Glomerular visceral epithelial cell (primary cell): ENCODE measurements around the gene BCL2.
"Not testable (repeated sequence)": the region's sequence is repeated elsewhere in the genome, so short reads cannot be mapped to it uniquely, and the experiment has no call there.

Experiments
- DNase-seq: peaks from one replicate; pipeline ENCODE4 v3.0.0-alpha.2; 2016; ENCODE audit errors: extremely low spot score

Gene BCL2

DNA sequence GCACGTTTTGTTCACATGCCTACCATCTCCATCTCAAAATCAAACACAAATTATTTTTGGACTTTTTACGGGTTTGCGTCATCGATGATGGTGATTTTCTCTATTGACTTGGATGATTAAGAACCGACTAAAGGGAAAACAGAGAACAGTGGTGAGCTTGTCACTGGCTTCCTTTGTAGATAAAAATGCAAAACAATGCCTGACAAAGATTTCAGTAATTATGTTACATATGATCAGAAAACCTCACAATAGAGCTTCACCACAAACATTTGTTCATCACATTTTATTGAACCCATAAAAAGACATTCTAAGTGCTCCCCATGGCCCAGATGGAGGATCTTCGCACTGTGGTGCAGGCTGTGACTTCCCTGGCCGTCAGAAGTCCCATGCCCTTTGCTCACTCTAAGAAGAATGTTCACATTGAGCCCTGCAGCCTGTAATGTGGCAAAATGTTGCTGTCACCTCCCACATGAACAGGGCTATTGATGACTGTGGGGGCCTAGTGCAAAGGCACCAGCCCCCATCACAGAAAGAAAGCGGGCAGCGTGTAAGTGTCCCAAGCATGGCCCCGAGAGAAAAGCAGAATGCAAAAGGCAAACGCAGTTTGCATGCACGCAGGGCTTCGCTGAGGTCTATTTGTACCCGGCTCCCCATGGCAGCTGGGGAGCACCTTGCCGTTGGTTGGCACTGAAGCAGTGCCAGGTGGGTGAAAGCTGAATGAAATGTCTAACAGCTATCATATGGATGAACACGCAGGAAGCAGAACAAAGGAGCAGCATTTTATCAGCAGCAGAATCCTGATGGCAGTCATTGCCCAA is 60.6 kb downstream of the BCL2 start:
- no peak for DNase-seq

DNA sequence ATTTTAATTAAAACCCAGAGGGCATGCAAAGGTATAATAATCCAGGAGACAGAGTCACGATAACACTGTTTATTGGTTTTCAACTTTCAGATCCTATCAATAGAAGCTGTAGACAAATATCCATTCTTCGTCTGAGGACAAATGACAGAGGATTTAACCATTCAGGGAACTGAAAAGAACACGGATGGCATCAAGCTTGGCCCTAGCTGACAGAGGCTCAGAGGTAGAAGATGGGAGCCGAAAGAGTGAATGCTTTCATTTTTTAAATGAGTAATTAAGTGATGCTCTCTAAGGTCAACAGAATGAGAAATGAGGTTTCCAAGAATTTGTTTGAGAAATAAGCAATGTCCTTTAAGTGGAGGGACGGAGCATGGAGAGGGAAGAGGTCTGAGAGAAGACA is 62.1 kb downstream of the BCL2 start:
- no peak for DNase-seq

DNA sequence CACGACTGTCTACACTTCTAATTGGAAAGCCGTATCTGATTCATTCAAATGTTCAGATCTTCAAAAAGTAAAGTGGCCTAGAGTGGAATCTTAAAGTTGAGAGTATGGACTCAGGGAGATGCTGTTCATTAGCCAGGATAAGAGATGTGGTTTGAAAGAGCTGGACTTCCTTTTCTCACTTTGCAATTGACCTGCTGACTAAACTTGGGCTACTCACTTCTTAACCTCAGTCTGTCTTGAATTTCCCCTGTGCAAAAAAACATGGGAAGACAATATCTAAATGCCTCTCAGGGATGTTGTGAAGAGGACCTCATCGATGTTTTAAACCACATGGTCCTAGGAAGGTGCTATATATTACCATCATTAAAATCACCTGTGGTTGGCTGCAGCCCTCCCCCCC is 64.1 kb downstream of the BCL2 start:
- no peak for DNase-seq

DNA sequence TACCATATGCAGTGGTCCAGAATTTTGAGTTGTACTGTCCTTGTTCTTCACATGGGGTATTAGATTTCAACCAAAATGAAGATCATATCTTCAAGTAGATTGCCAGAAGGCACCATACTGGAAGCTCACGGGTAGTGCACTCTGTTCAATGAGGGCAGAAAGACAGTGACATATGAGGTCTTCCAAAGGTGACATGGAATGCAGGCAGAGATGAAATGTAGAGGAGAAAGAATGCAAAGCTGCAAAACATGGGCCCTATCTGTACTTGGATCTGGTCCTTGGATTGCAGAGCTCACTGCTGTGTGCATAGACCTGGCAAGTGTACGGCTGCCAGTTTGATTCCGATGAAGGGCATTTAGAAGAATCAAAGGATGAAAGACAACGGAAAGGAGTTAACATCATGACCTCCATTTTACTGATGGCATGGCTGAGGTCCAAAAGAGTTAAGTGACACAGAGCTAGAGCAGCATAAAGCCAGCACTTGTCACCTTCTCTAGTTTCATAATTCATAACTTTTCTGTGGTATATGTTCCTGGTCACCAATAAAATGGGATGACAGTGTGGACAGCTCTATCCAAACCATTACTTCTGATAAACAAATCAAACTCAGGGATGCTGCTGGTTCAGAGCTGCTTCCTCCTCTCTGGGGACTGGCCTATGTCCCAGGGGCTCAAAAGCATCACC is 64.7 kb downstream of the BCL2 start:
- DNase-seq = no peak

DNA sequence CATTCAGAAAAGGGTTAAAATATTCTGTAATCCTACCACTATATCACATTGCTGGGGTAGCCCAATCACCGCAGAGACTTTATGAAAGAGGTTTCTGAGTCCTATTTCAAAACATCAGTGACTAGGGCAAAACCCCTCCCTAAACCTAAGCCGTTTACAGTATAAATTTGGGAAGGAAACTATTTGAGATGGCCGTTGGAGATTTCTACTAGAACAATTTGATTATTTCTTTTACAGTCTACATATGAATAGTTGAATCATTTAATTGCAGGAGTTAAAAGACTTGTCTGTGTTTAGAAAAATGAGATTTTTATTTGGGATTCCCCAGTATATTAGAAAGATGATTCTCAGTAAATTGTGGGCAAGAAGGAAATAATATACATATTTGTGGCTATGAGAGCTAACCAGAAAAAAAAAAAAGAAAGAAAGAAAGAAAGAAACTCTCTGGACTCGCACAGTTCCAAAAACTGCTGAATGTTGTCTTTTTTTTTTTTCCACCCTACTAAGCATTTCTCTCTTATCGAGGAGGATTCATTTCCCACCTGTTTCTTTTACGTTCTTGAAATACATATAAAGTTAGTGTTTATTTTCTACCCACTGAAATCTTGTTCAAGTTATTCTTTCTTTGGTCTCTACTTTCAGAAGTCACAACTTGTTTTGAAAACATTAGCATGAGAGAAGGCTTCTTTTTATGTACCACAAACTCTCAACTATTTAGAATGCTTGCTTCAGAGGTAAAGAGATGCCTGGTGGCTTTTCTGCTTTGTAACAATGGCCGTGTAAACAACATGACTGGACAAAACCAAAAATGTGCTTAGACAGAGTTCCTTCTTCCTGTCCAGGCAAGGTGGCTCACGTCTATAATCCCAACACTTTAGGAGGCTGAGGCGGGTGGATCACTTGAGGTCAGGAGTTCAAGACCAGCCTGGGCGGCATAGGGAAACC is 65.9 kb downstream of the BCL2 start:
- DNase-seq = peak; percentile 24

DNA sequence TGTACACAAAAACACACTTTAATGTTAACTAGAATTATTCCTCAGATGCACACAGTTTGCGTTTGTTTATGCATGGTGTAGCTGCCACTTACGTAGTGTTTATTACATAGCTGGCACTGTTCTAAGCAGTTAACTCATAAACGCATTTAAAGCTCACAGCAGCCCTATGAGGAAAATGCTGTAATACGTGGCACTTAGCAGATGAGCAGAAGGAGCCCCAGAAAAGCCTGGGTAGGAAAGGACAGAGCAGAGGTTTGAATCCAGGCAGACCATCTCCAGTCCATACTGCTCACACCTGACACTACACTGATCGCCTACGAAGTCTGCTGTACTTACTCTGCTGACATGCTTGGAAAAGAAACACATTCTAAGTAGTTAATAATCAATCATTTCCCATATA is 66.6 kb downstream of the BCL2 start:
- no peak for DNase-seq

DNA sequence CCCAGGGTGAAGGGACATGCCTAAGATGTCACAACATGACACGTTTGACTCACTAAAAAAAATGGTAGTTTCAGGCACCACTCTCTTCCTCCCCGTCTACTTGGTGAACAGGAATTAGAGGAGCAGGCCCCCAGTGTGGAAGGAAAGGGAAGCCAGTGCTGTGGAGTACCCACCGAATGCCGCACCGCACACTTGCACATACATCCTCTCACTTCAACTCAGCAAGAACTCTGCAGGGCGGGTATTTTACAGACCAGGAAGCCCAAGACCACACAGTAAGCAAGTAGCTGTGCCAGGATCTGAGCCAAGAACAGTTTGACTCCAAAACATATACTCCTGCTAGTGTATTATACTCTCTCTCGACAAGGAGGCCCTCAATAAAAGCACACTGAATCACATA is 69.8 kb downstream of the BCL2 start:
- no peak for DNase-seq

DNA sequence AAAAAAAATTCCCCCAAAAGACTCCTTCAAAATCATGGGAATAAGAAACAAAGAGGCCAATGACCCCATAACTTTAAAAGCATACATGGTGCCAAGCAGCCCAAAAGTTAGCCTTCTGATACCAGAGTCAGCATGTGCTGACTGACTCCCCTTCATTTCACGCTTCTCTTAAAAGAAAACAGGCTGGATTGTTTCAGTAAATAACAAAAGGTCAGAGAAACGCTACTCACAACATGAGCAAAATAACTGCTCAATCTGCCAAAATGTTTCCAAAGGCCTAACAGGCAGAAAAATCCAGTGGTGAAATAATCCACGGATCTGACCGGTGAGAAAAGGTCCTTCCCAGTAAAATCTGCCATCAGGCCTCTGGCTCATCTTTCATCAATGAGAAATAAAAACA is 71.6 kb downstream of the BCL2 start:
- DNase-seq = no peak

DNA sequence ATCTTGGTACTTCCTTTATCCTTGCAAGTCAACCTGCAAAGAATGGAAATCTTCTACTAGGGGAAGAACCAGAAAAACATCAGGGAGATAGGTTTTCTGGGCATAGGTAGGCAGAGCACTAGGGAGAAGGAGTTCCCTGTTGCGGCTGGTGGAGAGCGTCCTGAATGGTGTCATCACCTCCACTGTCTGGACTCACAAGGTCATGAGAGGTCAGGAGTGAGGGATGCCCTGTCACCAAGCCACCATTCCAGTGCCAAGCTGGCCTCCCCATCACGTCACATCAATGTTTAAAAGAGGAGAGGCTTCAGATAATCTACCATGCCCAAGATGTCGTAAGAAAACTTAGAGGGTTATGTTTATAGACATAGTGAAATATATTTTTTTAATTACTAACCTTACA is 72.1 kb downstream of the BCL2 start:
- DNase-seq = no peak

DNA sequence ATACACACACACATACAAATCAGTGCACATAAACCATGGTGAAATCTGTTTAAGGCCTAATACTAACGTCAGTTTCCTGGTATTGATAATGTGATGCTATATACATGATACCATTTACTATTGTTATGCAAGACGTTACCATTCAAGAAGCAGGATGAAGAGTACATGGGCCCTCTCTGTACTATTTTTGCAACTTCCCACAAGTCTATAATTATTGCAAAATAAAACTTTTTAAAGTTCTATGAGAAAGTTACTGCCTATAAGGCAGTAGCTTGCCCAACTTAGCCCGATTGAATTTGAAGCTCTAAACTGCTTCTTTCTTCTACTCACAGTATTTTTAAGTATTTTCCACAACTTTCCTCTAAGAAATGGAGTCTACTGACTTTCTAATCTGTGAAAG is 74.0 kb downstream of the BCL2 start:
- no peak for DNase-seq

DNA sequence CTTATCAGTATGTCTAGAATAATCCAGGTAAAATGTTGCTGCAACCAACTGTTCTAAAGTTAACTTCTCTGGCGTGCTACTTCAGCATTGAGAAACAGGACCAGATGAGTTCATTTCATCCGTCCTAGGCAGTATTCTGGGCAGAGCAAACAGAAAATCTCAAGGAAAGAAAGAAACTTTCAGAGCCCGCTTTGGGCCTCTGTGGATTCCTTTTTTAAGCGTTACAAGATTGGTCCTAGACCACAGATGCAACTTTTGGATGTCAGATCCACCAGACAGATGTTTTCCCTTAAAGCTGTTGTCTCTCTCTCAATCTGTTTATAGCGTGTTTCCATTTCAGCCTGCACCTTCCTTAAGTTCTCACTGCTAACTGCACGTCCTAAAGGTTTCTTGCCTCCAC is 75.0 kb downstream of the BCL2 start:
- no peak for DNase-seq

DNA sequence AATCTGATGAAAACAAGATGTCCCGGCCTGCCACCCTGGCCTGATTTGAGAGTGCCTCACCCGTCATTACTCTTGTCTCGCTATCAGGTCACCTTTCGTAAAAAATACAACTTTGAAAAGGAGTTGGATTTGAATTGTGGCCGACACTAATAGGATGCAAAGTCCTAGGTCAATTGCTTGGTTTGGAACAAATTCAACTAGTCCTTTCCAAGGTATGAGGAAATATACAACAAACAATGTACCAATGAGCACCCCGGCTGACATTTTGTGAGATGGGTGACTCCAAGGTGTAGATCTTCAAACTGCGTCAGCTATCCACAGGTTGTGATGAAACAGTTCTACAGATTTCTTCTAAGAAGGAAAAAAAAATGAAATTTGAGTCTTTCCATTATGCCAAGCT is 77.8 kb downstream of the BCL2 start:
- no peak for DNase-seq

DNA sequence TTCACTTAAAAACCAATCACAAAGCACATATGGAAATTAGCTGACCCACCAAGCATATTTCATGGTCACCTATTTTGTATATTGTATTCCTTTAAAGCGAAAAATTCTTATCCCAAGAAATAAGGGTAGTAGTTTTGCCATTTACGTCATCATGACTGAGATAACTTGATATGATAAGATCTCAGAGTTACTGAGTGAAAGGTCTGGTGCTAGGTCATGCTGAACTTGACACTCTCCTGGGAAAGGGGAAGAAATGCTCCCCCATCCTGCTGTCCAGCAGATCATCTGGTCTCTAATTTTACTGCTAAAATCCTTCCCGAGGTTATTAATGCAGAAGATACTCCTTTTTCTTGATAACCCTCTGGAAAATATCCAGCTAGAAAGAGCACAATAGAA is 78.3 kb downstream of the BCL2 start:
- DNase-seq = no peak

DNA sequence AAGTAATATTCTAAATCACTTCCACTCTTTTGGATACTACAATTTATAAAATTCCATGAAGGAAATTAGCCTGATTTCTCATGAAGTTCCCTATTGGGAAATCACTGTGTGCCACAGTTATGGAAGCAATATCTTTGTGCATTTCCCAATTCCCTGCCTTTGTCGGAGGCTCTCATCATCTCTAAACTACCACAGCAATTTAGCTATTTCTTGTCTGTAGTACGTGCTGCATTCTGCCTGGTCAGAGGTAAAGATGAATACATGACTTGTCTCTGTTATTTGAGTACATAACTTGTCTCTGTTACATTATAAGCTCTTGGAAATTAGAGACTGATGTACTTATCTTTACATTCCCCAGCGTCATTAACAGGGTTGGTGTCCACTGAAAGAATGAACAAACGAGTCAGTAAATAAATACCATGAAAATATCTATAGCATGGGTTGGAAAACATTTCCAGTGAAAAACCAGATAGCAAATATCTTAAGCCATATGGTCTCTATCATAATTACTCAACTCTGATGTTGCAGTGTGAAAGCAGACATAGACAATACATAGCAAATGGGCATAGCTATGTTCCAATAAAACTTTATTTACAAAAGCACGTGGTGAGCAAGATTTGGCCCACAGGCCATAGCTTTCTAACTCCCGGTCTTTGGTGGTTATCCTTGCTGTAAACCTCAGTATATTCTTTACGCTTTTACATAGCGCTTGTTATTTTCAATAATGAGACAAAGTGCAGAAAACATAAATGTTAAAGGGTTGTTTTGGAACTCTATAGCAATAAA is 78.8 kb downstream of the BCL2 start:
- DNase-seq = no peak

DNA sequence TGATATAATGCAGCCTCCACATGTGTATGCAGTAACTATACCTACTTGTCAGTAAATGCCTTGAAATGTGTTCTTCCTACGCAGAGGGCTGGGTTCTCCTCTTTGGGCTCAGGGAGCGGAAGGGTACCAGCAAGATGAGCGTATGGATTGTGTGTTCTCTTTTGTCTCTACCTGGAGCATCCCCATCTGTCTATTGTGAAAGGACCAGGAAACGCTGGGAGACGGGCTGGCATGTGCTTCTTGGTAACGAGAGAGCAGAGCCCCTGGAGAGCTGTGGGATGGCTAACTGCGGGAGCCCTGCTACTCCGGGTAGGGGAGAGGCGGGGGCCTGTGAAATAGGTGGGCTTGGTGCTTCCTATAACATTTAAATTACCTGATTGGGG is 80.9 kb downstream of the BCL2 start:
- peak; percentile 10 for DNase-seq

DNA sequence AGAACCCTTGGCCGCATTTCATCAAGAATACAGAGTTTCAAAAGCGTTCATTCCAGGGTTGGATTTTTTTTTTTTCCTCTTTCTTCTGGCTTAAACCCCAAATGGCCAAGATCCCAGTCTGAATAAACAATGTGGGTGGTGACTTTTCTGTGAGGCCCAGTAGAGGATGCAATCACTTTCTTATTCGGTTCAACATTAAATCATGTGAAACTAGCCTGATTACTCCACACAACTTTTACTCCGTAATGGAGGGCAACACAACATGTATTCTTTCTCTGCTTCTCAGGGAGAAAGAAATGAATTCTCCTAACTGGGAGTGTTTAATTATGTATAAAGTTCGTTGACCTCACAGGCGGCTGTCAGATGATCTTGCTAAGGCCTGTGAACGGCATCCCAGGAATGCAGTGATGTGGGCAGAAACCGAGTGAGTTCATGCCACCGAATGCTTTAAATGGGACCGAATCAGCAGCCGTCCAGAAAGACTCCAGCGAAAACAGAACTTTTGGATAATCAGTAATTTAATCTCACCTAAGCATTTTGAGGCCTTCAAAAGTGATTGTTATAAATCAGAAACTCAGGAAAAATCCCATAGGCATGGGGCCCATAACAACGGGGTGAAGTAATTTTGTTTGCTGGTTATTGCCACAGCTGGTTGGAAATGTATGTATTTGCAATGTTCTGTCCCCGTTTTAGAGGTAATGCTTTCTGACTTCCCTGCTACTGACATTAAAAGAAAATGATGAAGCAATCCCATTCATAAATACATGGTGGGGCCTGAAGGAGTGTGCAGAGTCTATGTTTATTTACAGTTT is 81.5 kb downstream of the BCL2 start:
- peak; percentile 93 for DNase-seq

DNA sequence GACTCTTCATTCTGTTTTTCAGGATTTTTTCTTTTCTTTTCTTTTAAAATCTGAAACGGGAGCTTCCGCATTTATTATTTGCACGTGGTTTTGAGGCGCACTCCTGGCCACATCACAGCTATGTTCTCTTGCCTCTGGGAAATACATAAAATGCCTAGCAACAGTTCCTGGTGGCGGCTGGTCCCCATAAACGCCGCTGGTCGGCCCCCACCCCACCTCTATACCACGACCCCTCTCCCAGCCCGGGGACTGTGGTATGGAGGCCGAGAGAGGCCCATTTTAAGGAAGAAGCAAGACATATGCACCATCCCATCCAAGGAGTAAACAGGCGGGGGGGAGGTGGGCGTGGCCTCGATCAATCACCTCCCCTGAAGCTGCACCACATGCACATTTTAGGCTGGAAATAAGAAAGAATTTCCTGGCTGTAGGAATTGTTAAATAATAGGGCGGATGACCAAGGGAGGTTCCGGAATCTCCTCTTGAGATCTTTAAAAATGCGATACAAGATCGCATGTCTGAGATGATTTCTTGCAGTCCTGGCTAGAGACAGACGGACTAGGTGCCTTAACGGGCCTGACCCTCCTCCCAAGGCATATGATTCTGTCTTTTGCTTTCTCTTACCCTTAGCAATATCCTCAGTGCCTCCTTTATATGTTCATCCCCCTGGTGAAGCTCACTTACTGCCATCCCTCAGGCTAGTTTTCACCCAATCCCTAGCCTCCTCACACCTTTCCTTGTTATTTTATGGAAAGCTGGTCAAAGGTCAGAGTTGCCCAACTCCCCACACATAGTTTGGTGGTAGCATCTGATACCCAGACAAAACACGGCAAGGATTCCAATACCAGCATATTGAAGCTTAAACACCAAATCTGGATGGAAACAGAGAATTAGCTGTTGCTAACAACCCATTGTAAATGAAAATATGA is 82.4 kb downstream of the BCL2 start:
- DNase-seq = peak; percentile 51

DNA sequence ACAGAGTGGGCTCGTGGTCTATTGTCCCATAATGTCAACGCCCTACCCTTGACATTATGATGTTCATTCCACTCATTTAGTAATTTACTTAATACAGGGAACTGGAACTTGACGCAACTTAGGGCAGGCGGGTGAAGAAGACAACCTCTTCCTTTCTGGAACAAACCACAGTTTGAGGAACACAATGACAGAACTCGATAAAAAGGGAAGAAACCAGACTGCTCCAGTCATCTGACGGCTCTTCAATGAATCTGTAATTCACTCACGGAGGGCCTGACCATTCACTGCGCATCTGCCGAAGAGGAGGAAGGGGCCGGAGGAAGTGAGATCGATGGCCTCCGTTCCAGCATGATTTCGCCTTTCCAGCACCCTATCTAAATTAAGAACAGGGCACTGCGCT is 83.2 kb downstream of the BCL2 start:
- DNase-seq = no peak

DNA sequence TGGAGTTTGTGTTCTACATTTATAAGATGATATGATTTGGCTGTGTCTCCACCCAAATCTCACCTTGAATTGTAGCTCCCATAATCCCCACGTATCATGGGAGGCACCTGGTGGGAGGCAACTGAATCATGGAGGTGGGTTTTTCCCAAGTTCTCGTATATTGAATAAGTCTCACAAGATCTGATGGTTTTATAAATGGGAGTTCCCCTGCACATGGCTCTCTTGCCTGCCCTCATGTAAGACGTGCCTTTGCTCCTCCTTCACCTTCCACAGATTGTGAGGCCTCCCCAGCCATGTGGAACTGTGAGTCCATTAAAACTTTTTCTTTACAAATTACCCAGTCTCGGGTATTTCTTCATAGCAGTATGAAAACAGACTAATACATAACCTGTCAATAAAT is 83.6 kb downstream of the BCL2 start:
- DNase-seq = not testable (repeated sequence)

DNA sequence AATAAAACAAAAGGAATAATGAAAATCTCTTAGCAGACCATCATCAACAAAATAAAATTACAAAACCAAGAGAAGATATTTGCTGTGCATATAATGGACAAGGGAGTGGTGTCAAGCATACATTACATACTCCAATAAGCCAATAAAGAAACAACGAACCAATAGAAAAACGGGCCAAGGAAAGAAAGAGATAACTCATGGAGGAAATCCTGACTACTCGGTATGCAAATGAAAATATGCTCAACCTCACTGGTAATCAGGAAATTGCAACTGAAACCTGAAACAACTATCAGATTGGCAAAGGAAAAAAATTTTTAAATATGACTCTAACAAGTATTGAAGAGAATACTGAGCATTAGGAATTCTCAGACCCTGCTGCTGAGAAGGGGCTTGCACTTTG is 84.7 kb downstream of the BCL2 start:
- no peak for DNase-seq
